GM23248 (cell line): ENCODE data around the gene ENTPD2. TPM values are rescaled to one million over a fixed set of nuclear protein-coding genes. Genes with fewer than 3 reads are reported as not detected.

Source experiments
- DNase-seq: peaks from one replicate; pipeline ENCODE4 v3.0.0-alpha.2; 2015
- H2AFZ ChIP-seq: fragments of 200-600 bp; sonication (generic); 2 replicates; pipeline ENCODE4 v1.6.1; 2016; ENCODE audit warnings: antibody characterized with exemption
- H3F3A ChIP-seq: fragments of 200-600 bp; sonication (generic); 2 replicates; pipeline ENCODE4 v1.6.1; 2016; ENCODE audit warnings: mild to moderate bottlenecking, antibody characterized with exemption, mixed run types; ENCODE audit not compliant: insufficient read depth
- H3K27ac ChIP-seq: fragments of 200-600 bp; sonication (generic); 2 replicates; pipeline ENCODE4 v1.5.1; 2016; ENCODE audit warnings: mild to moderate bottlenecking
- H3K27me3 ChIP-seq: fragments of 200-600 bp; sonication (generic); replicated peaks from 2 replicates; pipeline ENCODE4 v1.6.1; 2016; ENCODE audit warnings: mild to moderate bottlenecking; ENCODE audit not compliant: insufficient read depth
- H3K36me3 ChIP-seq: fragments of 200-600 bp; sonication (generic); 2 replicates; pipeline ENCODE4 v1.6.1; 2016; ENCODE audit warnings: low read depth, mild to moderate bottlenecking
- H3K4me1 ChIP-seq: fragments of 200-600 bp; sonication (generic); 2 replicates; pipeline ENCODE4 v1.6.1; 2016; ENCODE audit warnings: mild to moderate bottlenecking; ENCODE audit not compliant: insufficient read depth
- H3K4me2 ChIP-seq: fragments of 200-600 bp; sonication (generic); one replicate; pipeline ENCODE4 v1.6.1; 2016; ENCODE audit warnings: mild to moderate bottlenecking; ENCODE audit not compliant: unreplicated experiment
- H3K4me3 ChIP-seq: fragments of 200-600 bp; sonication (generic); 2 replicates; pipeline ENCODE4 v1.5.1; 2016; ENCODE audit warnings: mild to moderate bottlenecking
- H3K79me2 ChIP-seq: fragments of 200-600 bp; sonication (generic); 2 replicates; pipeline ENCODE4 v1.6.1; 2016; ENCODE audit warnings: mild to moderate bottlenecking; ENCODE audit not compliant: insufficient read depth
- H3K9ac ChIP-seq: fragments of 200-600 bp; sonication (generic); 2 replicates; pipeline ENCODE4 v1.6.1; 2016; ENCODE audit warnings: mild to moderate bottlenecking
- H3K9me2 ChIP-seq: fragments of 200-600 bp; sonication (generic); 2 replicates; pipeline ENCODE4 v1.6.1; 2016; ENCODE audit warnings: mixed run types, mild to moderate bottlenecking, moderate library complexity; ENCODE audit not compliant: insufficient read depth
- H3K9me3 ChIP-seq: fragments of 200-600 bp; sonication (generic); one replicate; pipeline ENCODE4 v1.6.1; 2017; ENCODE audit warnings: low read depth
- H4K20me1 ChIP-seq: fragments of 200-600 bp; sonication (generic); 2 replicates; pipeline ENCODE4 v1.6.0; 2016; ENCODE audit not compliant: insufficient read depth
- EZH2 ChIP-seq: fragments of 200-600 bp; sonication (generic); IDR thresholded peaks from 2 replicates; pipeline ENCODE4 v1.6.1; 2018; ENCODE audit warnings: antibody characterized with exemption, mild to moderate bottlenecking; ENCODE audit not compliant: insufficient read depth, poor library complexity, severe bottlenecking
- EZH2phosphoT487 ChIP-seq: fragments of 200-600 bp; sonication (generic); IDR thresholded peaks from 2 replicates; pipeline ENCODE4 v1.6.1; 2018; ENCODE audit warnings: antibody characterized with exemption, moderate library complexity, mild to moderate bottlenecking, low read depth; ENCODE audit not compliant: insufficient read depth
- whole genome bisulfite sequencing, 2 experiments: methylation state at CpG; one replicate each; pipeline ENCODE4 v1.1.6; 2015 to 2017; ENCODE audit warnings: low lambda C conversion rate in 2 of 2, low coverage in 1 of 2; ENCODE audit errors: missing lambda C conversion rate in 2 of 2; 5-methylcytosine and 5-hydroxymethylcytosine counted together
- in situ Hi-C: fragments of 300-500 bp; cut with MboI; formaldehyde crosslinking; loops from 2 replicates; pipeline ENCODE4 v1.15.0; 2020
- polyA plus RNA-seq: library from polyadenylated mRNA; unstranded; fragments of >200 nt; fragmentation: Nextera tagmentation; extraction: Ambion mirVana; gene quantifications from 2 replicates; pipeline ENCODE4 v1.2.1, GENCODE V29; 2016
- total RNA-seq: library from RNA; depleted of rRNA; stranded (reverse); fragments of >200 nt; shearing (Covaris generic); gene quantifications from 2 replicates; pipeline ENCODE4 v1.2.3, GENCODE V29; 2014

Gene ENTPD2
- total and polyA plus RNA-seq, 2 experiments from 2014 or later = not detected

DNA sequence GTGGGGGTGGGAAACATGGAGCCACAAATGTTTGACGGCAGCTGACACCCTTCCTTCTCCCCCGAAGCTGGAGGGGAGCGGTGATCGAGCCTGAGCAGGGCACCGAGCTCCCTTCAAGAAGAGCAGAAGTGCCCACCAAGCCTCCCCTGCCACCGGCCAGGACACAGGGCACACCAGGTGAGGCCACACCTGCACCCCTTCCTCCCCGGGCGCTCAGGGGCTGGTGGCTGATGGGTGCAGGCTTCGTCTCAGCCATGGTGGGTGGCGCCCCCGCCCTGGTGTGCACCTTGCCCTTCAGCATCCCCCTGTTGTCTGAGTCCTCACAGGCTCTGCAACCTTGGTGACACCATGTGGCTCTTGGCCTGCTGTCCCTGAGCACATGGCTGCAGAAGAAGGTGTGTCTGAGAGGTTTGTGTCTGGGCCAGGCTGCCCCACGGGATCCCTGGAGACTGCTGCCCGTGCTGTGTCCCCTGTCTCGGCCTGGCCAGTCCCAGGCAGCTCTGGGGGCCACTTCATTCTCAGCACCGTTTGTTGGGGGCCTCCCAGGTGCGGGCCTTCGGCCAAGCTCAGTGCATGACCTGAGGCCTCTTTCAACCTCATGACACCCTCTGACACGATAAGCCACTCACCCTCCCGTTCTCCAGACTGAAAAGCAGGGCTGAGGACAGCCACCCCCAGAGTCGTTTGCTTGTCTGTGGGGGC lies 44.1 kb upstream of the ENTPD2 start:
- no peaks in the 10 kb centered on the region; the same call in 1 of the 2 replicates for H3K36me3 ChIP-seq
- no peak overlapping the region for H3K4me2 ChIP-seq

DNA sequence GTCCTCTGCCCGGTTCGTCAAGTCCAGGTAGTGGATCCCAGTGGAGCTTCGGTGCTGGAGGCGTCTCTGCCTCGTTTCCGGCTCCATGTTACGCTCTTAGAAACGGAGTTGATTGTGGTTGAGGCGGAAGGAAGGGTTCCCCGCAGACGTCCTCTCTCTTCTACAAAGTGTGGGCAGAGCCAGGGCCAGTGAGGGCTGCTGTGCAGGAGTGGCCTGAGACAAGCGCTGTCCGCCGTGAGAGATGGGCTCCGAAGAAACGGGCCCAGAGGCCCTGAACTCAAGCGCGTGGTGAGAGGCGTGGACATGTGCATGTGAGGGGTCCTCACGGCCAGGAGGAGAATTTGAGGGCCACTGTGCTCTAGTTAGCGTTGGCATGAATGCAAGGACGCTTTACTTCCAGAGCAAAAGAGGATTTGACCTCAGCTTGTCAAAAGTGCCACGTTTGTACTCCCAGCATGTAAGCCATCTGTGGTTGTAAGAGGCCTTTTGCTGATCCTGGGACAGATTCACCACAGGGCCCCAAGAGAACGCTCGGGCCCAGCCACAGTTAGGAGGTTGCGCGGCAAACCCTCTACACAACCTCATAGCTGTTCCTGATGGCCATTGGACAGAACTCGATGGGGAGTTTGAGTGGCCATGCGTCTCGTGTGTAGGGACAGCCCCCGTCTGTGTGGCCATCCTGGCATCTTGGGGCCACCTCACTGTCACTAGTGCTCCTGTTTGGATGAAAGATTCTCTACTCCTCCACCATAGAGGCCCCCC lies 43.1 kb upstream of the ENTPD2 start:
- Histone ChIP-seq H2AFZ (no peak overlapping the region), H3K36me3 (peaks cover 1% of the 10 kb centered on the region; the same call in 1 of the 2 replicates), H3K9ac (no peak overlapping the region), H3K9me2 (no peaks in the 10 kb centered on the region), H3K79me2 (peaks cover 7% of the 10 kb centered on the region; the same call in 1 of the 2 replicates), H4K20me1 (no peaks in the 10 kb centered on the region), H3K27me3 (no peaks in the 10 kb centered on the region), H3K4me2 (no peak overlapping the region), H3K27ac (no peak overlapping the region), H3K9me3 (no peaks in the 10 kb centered on the region), H3K4me1 (no peaks in the 10 kb centered on the region), H3K4me3 (no peak overlapping the region), H3F3A (no peaks in the 10 kb centered on the region)
- TF ChIP-seq EZH2 (no peak), EZH2phosphoT487 (no peak)
- 94% methylated on average over 31 of the region's 31 CpGs for WGBS, 2 experiments
- DNase-seq = no peak
- in situ Hi-C loops = no loop called here

More for the DNA sequence above, 44.1 kb upstream of the ENTPD2 start:
- Histone ChIP-seq H2AFZ (no peak overlapping the region), H3K79me2 (no peaks in the 10 kb centered on the region; the same call in 1 of the 2 replicates), H3K4me1 (no peaks in the 10 kb centered on the region), H3K4me3 (no peak overlapping the region), H3K9me2 (no peaks in the 10 kb centered on the region), H4K20me1 (no peaks in the 10 kb centered on the region), H3K9me3 (no peaks in the 10 kb centered on the region), H3K27ac (no peak overlapping the region), H3K9ac (no peak overlapping the region), H3F3A (no peaks in the 10 kb centered on the region), H3K27me3 (no peaks in the 10 kb centered on the region)
- in situ Hi-C loops = no loop called here
- TF ChIP-seq EZH2phosphoT487 (no peak), EZH2 (no peak)
- 86 to 91% methylated on average over 19 of the region's 20 CpGs for WGBS, 2 experiments
- no peak for DNase-seq

DNA sequence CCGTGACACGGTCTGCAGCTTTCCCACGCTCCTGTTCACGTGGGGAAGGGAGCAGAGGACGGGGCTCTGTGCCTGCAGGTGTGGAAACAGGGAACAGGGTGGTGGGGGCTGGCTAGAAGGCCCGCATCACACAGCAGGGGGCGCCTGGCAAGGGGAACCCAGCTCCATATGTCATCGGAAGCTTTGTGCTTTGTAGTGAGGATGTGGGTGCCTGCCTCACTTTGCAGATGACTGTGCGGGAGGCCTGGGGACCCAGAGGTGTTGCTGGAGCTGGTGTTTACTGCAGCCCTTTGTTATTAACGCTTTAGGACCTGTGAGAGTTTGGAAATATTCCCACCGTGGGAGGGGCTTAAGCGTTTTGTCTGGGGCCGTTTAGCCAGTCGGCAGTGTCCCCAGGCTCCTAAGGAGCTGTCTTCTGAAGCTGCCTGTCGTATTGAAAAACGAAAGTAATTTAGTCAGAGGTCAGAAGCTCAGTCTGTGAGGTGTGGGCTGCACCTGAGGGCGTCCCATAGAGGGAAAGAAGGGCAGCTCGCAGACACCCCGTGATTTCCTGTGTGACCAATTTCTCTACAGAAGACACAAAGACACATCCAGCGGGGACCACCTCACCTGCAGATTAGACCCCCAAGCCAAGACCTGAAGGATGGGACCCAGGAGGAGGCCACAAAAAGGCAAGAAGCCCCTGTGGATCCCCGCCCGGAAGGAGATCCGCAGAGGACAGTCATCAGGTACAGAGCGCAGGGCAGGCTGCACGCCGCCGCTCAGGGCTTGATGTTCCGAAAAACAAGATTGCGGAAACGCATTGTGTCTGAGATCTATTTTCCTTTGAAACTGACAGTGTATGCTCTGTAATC lies 42.0 kb upstream of the ENTPD2 start:
- Histone ChIP-seq H3K27me3 (no peaks in the 10 kb centered on the region), H3K4me1 (no peaks in the 10 kb centered on the region), H3F3A (no peaks in the 10 kb centered on the region), H3K79me2 (peaks cover 15% of the 10 kb centered on the region; the same call in 1 of the 2 replicates), H3K9ac (no peak overlapping the region), H3K4me2 (no peak overlapping the region), H3K36me3 (peaks cover 5% of the 10 kb centered on the region; the same call in 1 of the 2 replicates), H3K9me3 (no peaks in the 10 kb centered on the region), H4K20me1 (no peaks in the 10 kb centered on the region), H3K27ac (no peak overlapping the region), H2AFZ (no peak overlapping the region), H3K4me3 (no peak overlapping the region), H3K9me2 (no peaks in the 10 kb centered on the region)
- 78 to 80% methylated on average over 30 of the region's 30 CpGs for WGBS, 2 experiments
- TF ChIP-seq EZH2phosphoT487 (no peak), EZH2 (no peak)
- in situ Hi-C loops = no loop called here
- DNase-seq = no peak

DNA sequence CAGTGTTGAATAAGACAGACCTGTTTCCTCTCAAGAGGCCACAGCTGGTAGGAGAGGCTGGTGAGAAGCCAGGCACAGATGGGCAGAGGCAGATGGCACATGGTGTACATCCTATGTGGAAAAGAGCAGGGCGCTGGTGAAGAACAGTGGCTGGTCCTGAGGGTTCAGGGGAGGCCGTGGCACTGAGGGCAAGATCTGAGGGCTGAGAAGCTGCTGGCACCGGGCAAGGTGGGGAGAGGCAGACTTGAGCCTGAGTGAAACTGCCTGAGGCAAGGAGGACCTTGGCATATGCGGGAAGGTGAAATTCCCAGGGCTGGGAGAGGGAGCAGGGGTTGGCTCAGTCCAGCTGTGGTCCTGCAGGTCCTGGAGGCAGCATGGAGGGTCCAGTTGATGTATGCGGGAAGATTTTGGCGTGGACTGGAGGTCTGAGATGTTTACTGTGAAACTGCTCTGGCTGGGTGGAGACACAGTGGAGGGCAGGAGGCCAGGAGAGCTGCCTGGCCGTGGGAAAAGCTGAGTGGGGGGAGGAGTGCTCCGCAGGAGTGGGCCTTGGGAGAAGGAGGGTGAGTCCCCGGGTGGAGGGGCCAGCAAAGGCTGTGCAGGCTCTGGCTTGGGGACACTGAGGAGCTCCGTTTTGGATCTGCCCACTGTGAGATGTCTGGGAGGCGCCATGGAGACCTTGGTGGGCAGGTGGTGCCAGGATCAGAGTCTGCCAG lies 35.5 kb upstream of the ENTPD2 start:
- H3K4me1 ChIP-seq = peaks cover 18% of the 10 kb centered on the region
- H3K27me3 ChIP-seq = no peaks in the 10 kb centered on the region
- H3K79me2 ChIP-seq = peaks cover 44% of the 10 kb centered on the region
- in situ Hi-C loops = no loop called here
- H3K36me3 ChIP-seq = peaks cover 5% of the 10 kb centered on the region; the same call in 1 of the 2 replicates
- no peaks in the 10 kb centered on the region for H3K9me2 ChIP-seq
- DNase-seq = no peak
- H3K4me2 ChIP-seq = no peak overlapping the region
- H3F3A ChIP-seq = peaks cover 11% of the 10 kb centered on the region; the same call in 1 of the 2 replicates
- TF ChIP-seq EZH2 = no peak
- no peak for TF ChIP-seq EZH2phosphoT487
- no peak overlapping the region for H3K27ac ChIP-seq
- 59 to 60% methylated on average over 11 of the region's 11 CpGs for WGBS, 2 experiments
- no peak overlapping the region for H3K9ac ChIP-seq
- no peak overlapping the region for H2AFZ ChIP-seq
- H3K4me3 ChIP-seq = no peak overlapping the region
- H4K20me1 ChIP-seq = no peaks in the 10 kb centered on the region
- H3K9me3 ChIP-seq = no peaks in the 10 kb centered on the region
